Lower leg skin (tissue), 4 donors: ENCODE measurements around the gene ADIPOQ. TPM values are rescaled to one million over a fixed set of nuclear protein-coding genes. Genes with fewer than 3 reads are reported as not detected.
"Not testable (repeated sequence)": the region's sequence is repeated elsewhere in the genome, so short reads cannot be mapped to it uniquely, and the experiment has no call there.

Source experiments
- DNase-seq, 2 donors: peaks; one replicate each; pipeline ENCODE4 v3.0.0-alpha.2; 2019; ENCODE audit warnings: low spot score in 2 of 2
- H3K4me3 ChIP-seq: fragments of 200-600 bp; sonication (generic); 2 replicates; pipeline ENCODE4 v1.5.1; 2017; ENCODE audit warnings: mild to moderate bottlenecking, low read depth; ENCODE audit not compliant: poor library complexity, severe bottlenecking
- CTCF ChIP-seq, 3 donors: fragments of 450-650 bp; IDR thresholded peaks; one replicate each; pipeline ENCODE4 v1.5.1; 2016; ENCODE audit warnings: antibody characterized with exemption in 3 of 3, mild to moderate bottlenecking in 3 of 3, moderate library complexity in 2 of 3
- POLR2A ChIP-seq, 2 donors: fragments of 450-650 bp; IDR thresholded peaks; one replicate each; pipeline ENCODE4 v1.6.1; 2016 to 2017; ENCODE audit warnings: antibody characterized with exemption in 2 of 2, mild to moderate bottlenecking in 1 of 2, moderate library complexity in 1 of 2
- WGBS, 2 donors: methylation state at CpG; one replicate each; pipeline ENCODE4 v1.1.5; 2018; 5-methylcytosine and 5-hydroxymethylcytosine counted together
- intact Hi-C: fragments of 100-400 bp; cut with DNase I; formaldehyde crosslinking; loops from one replicate; pipeline ENCODE4 v1.15.0; 2023; ENCODE audit warnings: low total_unique reads
- total RNA-seq, 4 donors: library from RNA; depleted of rRNA; stranded (reverse); fragments of >200 nt; gene quantifications; one replicate each; pipeline ENCODE4 v1.1.0, GENCODE V29; 2016

The ADIPOQ gene
- total RNA-seq, 4 donors from 2014 or later = 1.1 to 15.6 (median 7.7) TPM

- TF ChIP-seq POLR2A (IDR thresholded peaks at IDR 0.05) = no peak
- WGBS, 2 donors = 55 to 75% methylated on average over 4 of the region's 4 CpGs
- DNase-seq = no peak
- intact Hi-C loops = no loop called here
- no peak overlapping the region for H3K4me3 ChIP-seq
Measured at GRCh38 chr3:186882150-186882524, 39.6 kb downstream of the ADIPOQ start.

- 80 to 87% methylated on average over 6 of the region's 6 CpGs for WGBS, 2 donors
- H3K4me3 ChIP-seq = no peak overlapping the region
- TF ChIP-seq CTCF (IDR thresholded peaks at IDR 0.05) (no peak), POLR2A (IDR thresholded peaks at IDR 0.05) (no peak)
Measured at GRCh38 chr3:186882881-186883685, 40.6 kb downstream of the ADIPOQ start.

GRCh38 chr3:186883686-186884058 lies 41.2 kb downstream of the ADIPOQ start:
- H3K4me3 ChIP-seq = no peak overlapping the region
- intact Hi-C loops = no loop called here
- WGBS, 2 donors = 87 to 89% methylated on average over 1 of the region's 1 CpG
- TF ChIP-seq CTCF (IDR thresholded peaks at IDR 0.05) = no peak
- no peak for DNase-seq

More at GRCh38 chr3:186882881-186883685, 40.6 kb downstream of the ADIPOQ start:
- DNase-seq = no peak
- intact Hi-C loops = no loop called here

- WGBS, 2 donors = 93 to 95% methylated on average over 15 to 19 of the region's 29 CpGs
- intact Hi-C loops, H3K4me3 ChIP-seq, DNase-seq: not testable (repeated sequence)
Measured at GRCh38 chr3:186884868-186885267, 42.4 kb downstream of the ADIPOQ start.

- no peak overlapping the region for H3K4me3 ChIP-seq
- WGBS, 2 donors = 82% methylated on average over 5 of the region's 5 CpGs
- intact Hi-C loops = no loop called here
- no peak for TF ChIP-seq POLR2A (IDR thresholded peaks at IDR 0.05)
- DNase-seq = no peak
Measured at GRCh38 chr3:186886202-186886981, 43.9 kb downstream of the ADIPOQ start.

- intact Hi-C loops, DNase-seq, H3K4me3 ChIP-seq: not testable (repeated sequence)
- WGBS, 2 donors = 40 to 63% methylated on average over 1 to 2 of the region's 5 CpGs
Measured at GRCh38 chr3:186887507-186887938, 45.0 kb downstream of the ADIPOQ start.

GRCh38 chr3:186888569-186888968 lies 46.1 kb downstream of the ADIPOQ start:
- intact Hi-C loops = no loop called here
- H3K4me3 ChIP-seq = no peak overlapping the region
- WGBS, 2 donors = 24 to 37% methylated on average over 6 of the region's 6 CpGs
- no peak for TF ChIP-seq POLR2A (IDR thresholded peaks at IDR 0.05)
- no peak for DNase-seq

GRCh38 chr3:186889698-186890097 lies 47.2 kb downstream of the ADIPOQ start:
- DNase-seq, H3K4me3 ChIP-seq, intact Hi-C loops: not testable (repeated sequence)
- WGBS, 2 donors = 92 to 98% methylated on average over 4 of the region's 4 CpGs

GRCh38 chr3:186890911-186891310 lies 48.4 kb downstream of the ADIPOQ start:
- no peak for DNase-seq
- no peak for TF ChIP-seq CTCF (IDR thresholded peaks at IDR 0.05)
- TF ChIP-seq POLR2A (IDR thresholded peaks at IDR 0.05) = no peak
- no peak overlapping the region for H3K4me3 ChIP-seq
- intact Hi-C loops = no loop called here

- WGBS, 2 donors = 40% methylated on average over 2 of the region's 2 CpGs; no CpG with 5 or more reads in 1 of the 2 donors
- intact Hi-C loops, H3K4me3 ChIP-seq, DNase-seq: not testable (repeated sequence)
Measured at GRCh38 chr3:186893071-186893470, 50.6 kb downstream of the ADIPOQ start.
